Activated CD8-positive, alpha-beta memory T cell treated with anti-CD3 and anti-CD28 coated beads for 36 hours (primary cell): ENCODE data around the gene CHRNB2. TPM values are rescaled to one million over a fixed set of nuclear protein-coding genes. Genes with fewer than 3 reads are reported as not detected.

ENCODE experiments used
- CTCF ChIA-PET: fragments of 350-600 bp; sonication (Branson Sonifier 250); formaldehyde crosslinking; loops from one replicate; lab custom pipeline; 2021; ENCODE audit warnings: antibody characterized with exemption; lab: Charles Lee
- POLR2A ChIA-PET: fragments of 350-600 bp; sonication (Branson Sonifier 250); formaldehyde crosslinking; loops from one replicate; lab custom pipeline; 2021; ENCODE audit warnings: antibody characterized with exemption; lab: Charles Lee
- total RNA-seq, 2 experiments: library from RNA; stranded (reverse); gene quantifications; one replicate each; pipeline ENCODE4 v1.2.3, GENCODE V29; 2021

Gene CHRNB2
- total RNA-seq, 2 experiments from 2014 or later = 0.06 to 0.10 TPM

GRCh38 chr1:154573168-154573510, 5.6 kb downstream of the CHRNB2 start:
- ChIA-PET POLR2A (no interaction called here), CTCF (interaction anchor here (1.8 kb wide), 1 partner anchor 13 kb away, joined by 5 read pairs; no protein-coding TSS in a partner anchor)

- ChIA-PET POLR2A (no interaction called here), CTCF (interaction anchor here (1.4 kb wide), 1 partner anchor 15 kb away, joined by 4 read pairs; no protein-coding TSS in a partner anchor)
Observed at GRCh38 chr1:154574716-154575115, 7.1 kb downstream of the CHRNB2 start.

- ChIA-PET CTCF (interaction anchor here (1.4 kb wide), 1 partner anchor 16 kb away, joined by 4 read pairs; no protein-coding TSS in a partner anchor), POLR2A (interaction anchor here (0.5 kb wide), 1 partner anchor 69 kb away, joined by 4 read pairs; no protein-coding TSS in a partner anchor)
Observed at GRCh38 chr1:154575147-154575927, 7.8 kb downstream of the CHRNB2 start.

- CTCF ChIA-PET = interaction anchor here (1.4 kb wide), 1 partner anchor 16 kb away, joined by 4 read pairs; no protein-coding TSS in a partner anchor
- POLR2A ChIA-PET = no interaction called here
Observed at GRCh38 chr1:154575951-154576566, 8.5 kb downstream of the CHRNB2 start.

GRCh38 chr1:154577346-154578057, 9.9 kb downstream of the CHRNB2 start:
- ChIA-PET CTCF (no interaction called here), POLR2A (no interaction called here)

GRCh38 chr1:154578058-154578418, 10.5 kb downstream of the CHRNB2 start:
- POLR2A ChIA-PET = no interaction called here

GRCh38 chr1:154579374-154579773, 11.8 kb downstream of the CHRNB2 start:
- CTCF ChIA-PET = no interaction called here
- POLR2A ChIA-PET = no interaction called here

More at GRCh38 chr1:154578058-154578418, 10.5 kb downstream of the CHRNB2 start:
- CTCF ChIA-PET = no interaction called here

GRCh38 chr1:154581766-154582165, 14.2 kb downstream of the CHRNB2 start:
- CTCF ChIA-PET = no interaction called here
- POLR2A ChIA-PET = no interaction called here

GRCh38 chr1:154582885-154583284, 15.3 kb downstream of the CHRNB2 start:
- ChIA-PET POLR2A (no interaction called here), CTCF (no interaction called here)

GRCh38 chr1:154583773-154584172, 16.2 kb downstream of the CHRNB2 start:
- CTCF ChIA-PET = no interaction called here

GRCh38 chr1:154584267-154584994, 16.9 kb downstream of the CHRNB2 start:
- ChIA-PET CTCF (no interaction called here), POLR2A (no interaction called here)

More at GRCh38 chr1:154583773-154584172, 16.2 kb downstream of the CHRNB2 start:
- POLR2A ChIA-PET = no interaction called here

GRCh38 chr1:154586231-154586630, 18.7 kb downstream of the CHRNB2 start:
- POLR2A ChIA-PET = no interaction called here
- CTCF ChIA-PET = no interaction called here

- POLR2A ChIA-PET = no interaction called here
- CTCF ChIA-PET = no interaction called here
Observed at GRCh38 chr1:154586641-154587040, 19.1 kb downstream of the CHRNB2 start.

- ChIA-PET CTCF (interaction anchor here (0.6 to 1.5 kb wide), 3 partner anchors 9 to 30 kb away, joined by 3 to 4 read pairs (median 3); no protein-coding TSS in a partner anchor), POLR2A (no interaction called here)
Observed at GRCh38 chr1:154589780-154590179, 22.2 kb downstream of the CHRNB2 start.

GRCh38 chr1:154590756-154591155, 23.2 kb downstream of the CHRNB2 start:
- POLR2A ChIA-PET = no interaction called here

GRCh38 chr1:154591206-154591605, 23.6 kb downstream of the CHRNB2 start:
- CTCF ChIA-PET = no interaction called here
- POLR2A ChIA-PET = no interaction called here

More at GRCh38 chr1:154590756-154591155, 23.2 kb downstream of the CHRNB2 start:
- CTCF ChIA-PET = no interaction called here

- ChIA-PET POLR2A (no interaction called here), CTCF (interaction anchor here (0.7 kb wide), 1 partner anchor 289 kb away, joined by 3 read pairs; no protein-coding TSS in a partner anchor)
Observed at GRCh38 chr1:154593390-154593789, 25.8 kb downstream of the CHRNB2 start.

GRCh38 chr1:154594811-154595210, 27.2 kb downstream of the CHRNB2 start:
- ChIA-PET CTCF (interaction anchor here (0.6 to 0.7 kb wide), 2 partner anchors 42 to 75 kb away, joined by 3 read pairs; no protein-coding TSS in a partner anchor), POLR2A (no interaction called here)

- ChIA-PET POLR2A (interaction anchor here (1.0 kb wide), 1 partner anchor 13 kb away, joined by 12 read pairs; the partner anchor contains the start of gene ADAR), CTCF (no interaction called here)
Observed at GRCh38 chr1:154595621-154596020, 28.0 kb downstream of the CHRNB2 start.
